Caco-2 (cell line): ENCODE results near the gene POLR1G. TPM values are rescaled to one million over a fixed set of nuclear protein-coding genes. Genes with fewer than 3 reads are reported as not detected.

Experiments used
- BruUV-seq: library from RNA; stranded (reverse); fragments of 400-500 nt; replicated peaks from 2 replicates; lab custom pipeline; 2021; lab: Mats Ljungman, UMichigan
- CTCF ChIA-PET: fragments of 300-600 bp; sonication (Branson Sonifier 250); formaldehyde crosslinking; loops from one replicate; lab custom pipeline; 2022; ENCODE audit warnings: antibody characterized with exemption; lab: Charles Lee
- POLR2A ChIA-PET: fragments of 300-600 bp; sonication (Branson Sonifier 250); formaldehyde crosslinking; loops from one replicate; lab custom pipeline; 2022; ENCODE audit warnings: antibody characterized with exemption; lab: Charles Lee
- DNase-seq, 2 experiments: peaks; one replicate each; pipeline versions ENCODE4 v3.0.0 to v3.0.0-alpha.2; 2020 to 2022
- H3K27me3 ChIP-seq: replicated peaks from 2 replicates; pipeline ENCODE4 v1.6.0; 2011; ENCODE audit warnings: low read length; ENCODE audit not compliant: control insufficient read depth, insufficient read depth
- H3K36me3 ChIP-seq: 2 replicates; pipeline ENCODE4 v1.5.1; 2011; ENCODE audit warnings: low read length; ENCODE audit not compliant: control insufficient read depth, insufficient read depth
- H3K4me1 ChIP-seq: fragments of 250-450 bp; sonication (Bioruptor Pico); 2 replicates; pipeline ENCODE4 v1.5.1; 2020; ENCODE audit warnings: mild to moderate bottlenecking
- H3K4me3 ChIP-seq: 2 replicates; pipeline ENCODE4 v1.5.1; 2011; ENCODE audit warnings: low read depth, mild to moderate bottlenecking, control low read depth, low read length
- H3K9me3 ChIP-seq: fragments of 250-450 bp; sonication (Bioruptor Pico); 2 replicates; pipeline ENCODE4 v1.5.1; 2020; ENCODE audit warnings: mild to moderate bottlenecking, moderate library complexity
- H3K27ac Mint-ChIP-seq: one replicate; pipeline ENCODE4 v1.8.0; 2022; ENCODE audit warnings: mixed read lengths; ENCODE audit not compliant: unreplicated experiment
- H3K27me3 Mint-ChIP-seq: one replicate; pipeline ENCODE4 v1.8.0; 2022; ENCODE audit warnings: mixed read lengths; ENCODE audit not compliant: insufficient read depth, unreplicated experiment
- H3K36me3 Mint-ChIP-seq: one replicate; pipeline ENCODE4 v1.8.0; 2022; ENCODE audit warnings: mild to moderate bottlenecking, mixed read lengths; ENCODE audit not compliant: insufficient read depth, unreplicated experiment
- H3K4me1 Mint-ChIP-seq: one replicate; pipeline ENCODE4 v1.8.0; 2022; ENCODE audit warnings: low read depth, mixed read lengths; ENCODE audit not compliant: unreplicated experiment
- H3K4me3 Mint-ChIP-seq: one replicate; pipeline ENCODE4 v1.8.0; 2022; ENCODE audit warnings: mild to moderate bottlenecking, moderate library complexity, mixed read lengths; ENCODE audit not compliant: unreplicated experiment
- H3K9me3 Mint-ChIP-seq: one replicate; pipeline ENCODE4 v1.8.0; 2022; ENCODE audit warnings: mixed read lengths; ENCODE audit not compliant: unreplicated experiment
- CTCF ChIP-seq, 2 experiments: fragments of 200-600 bp in 1 of 2; IDR thresholded peaks; 1 replicate in 1 of 2; 2 replicates in 1 of 2; pipeline versions ENCODE4 v1.5.1 to v1.8.0; 2011 to 2022; ENCODE audit warnings: antibody characterized with exemption in 1 of 2, control low read depth in 1 of 2, inconsistent platforms in 1 of 2, low read depth in 1 of 2, low read length in 1 of 2, mild to moderate bottlenecking in 1 of 2, moderate library complexity in 1 of 2; ENCODE audit not compliant: insufficient read depth in 1 of 2, severe bottlenecking in 1 of 2, unreplicated experiment in 1 of 2
- intact Hi-C: fragments of 100-400 bp; cut with micrococcal nuclease; formaldehyde crosslinking; loops from one replicate; pipeline ENCODE4 v1.10.0; 2022; ENCODE audit not compliant: unreplicated experiment
- microRNA-seq: library from miRNA; unstranded; fragments of <30 nt; microRNA quantifications from one replicate; pipeline ENCODE4 v1.2.0, GENCODE V29; 2022
- total RNA-seq: library from RNA; stranded (reverse); gene quantifications from 2 replicates; pipeline ENCODE4 v1.2.3, GENCODE V29; 2022

Gene POLR1G
- total RNA-seq, 1 experiment from 2014 or later: 27.7 TPM

GRCh38 chr19:45455707-45456499 lies 49.5 kb downstream of the POLR1G start:
- Histone ChIP-seq H3K4me1 (peaks cover 26% of the 10 kb centered on the region), H3K36me3 (no peaks in the 10 kb centered on the region), H3K27me3 (no peaks in the 10 kb centered on the region), H3K9me3 (no peaks in the 10 kb centered on the region), H3K4me3 (no peak overlapping the region)
- POLR2A ChIA-PET: interaction anchor here (0.6 to 2.4 kb wide), 2 partner anchors 12 to 380 kb away, joined by 3 to 38 read pairs; partner anchors contain the start of gene FOSB
- H3K4me1 Mint-ChIP-seq: peaks cover 30% of the 10 kb centered on the region
- intact Hi-C loops: loop anchor here (1.0 to 2.0 kb wide), 4 partner anchors 13 to 33 kb away; partner anchors contain the start of gene ERCC1
- no peaks in the 10 kb centered on the region for H3K9me3 Mint-ChIP-seq
- TF ChIP-seq CTCF (IDR thresholded peaks at IDR 0.05; ENCODE audit: insufficient read depth in 1 of 2, low read depth in 1 of 2, low read length in 1 of 2, severe bottlenecking in 1 of 2, unreplicated experiment in 1 of 2): no peak
- DNase-seq: peak; percentile 95
- H3K27me3 Mint-ChIP-seq: no peaks in the 10 kb centered on the region
- H3K36me3 Mint-ChIP-seq: peaks cover 17% of the 10 kb centered on the region
- CTCF ChIA-PET: interaction anchor here (1.2 to 2.3 kb wide), 4 partner anchors 11 to 29 kb away, joined by 6 to 22 read pairs (median 16); partner anchors contain the start of gene FOSB
- peak overlapping the region; percentile 96 for H3K27ac Mint-ChIP-seq
- peak overlapping the region; percentile 46 for H3K4me3 Mint-ChIP-seq
- no TSS peak for BruUV-seq

GRCh38 chr19:45456500-45456815 lies 50.0 kb downstream of the POLR1G start:
- Histone ChIP-seq H3K36me3 (no peaks in the 10 kb centered on the region), H3K27me3 (no peaks in the 10 kb centered on the region), H3K9me3 (no peaks in the 10 kb centered on the region), H3K4me3 (no peak overlapping the region), H3K4me1 (peaks cover 21% of the 10 kb centered on the region)
- Mint-ChIP-seq H3K4me1 (peaks cover 25% of the 10 kb centered on the region), H3K27ac (peak overlapping the region; percentile 96), H3K27me3 (no peaks in the 10 kb centered on the region), H3K36me3 (peaks cover 12% of the 10 kb centered on the region), H3K4me3 (no peak overlapping the region), H3K9me3 (no peaks in the 10 kb centered on the region)
- intact Hi-C loops: no loop called here
- ChIA-PET POLR2A (interaction anchor here (0.6 to 2.4 kb wide), 2 partner anchors 11 to 503 kb away, joined by 3 to 38 read pairs; partner anchors contain the start of gene FOSB), CTCF (interaction anchor here (2.1 to 2.3 kb wide), 2 partner anchors 10 to 17 kb away, joined by 21 to 22 read pairs; partner anchors contain the start of gene FOSB)
- no peak for DNase-seq
- TF ChIP-seq CTCF (IDR thresholded peaks at IDR 0.05; ENCODE audit: insufficient read depth in 1 of 2, low read depth in 1 of 2, low read length in 1 of 2, severe bottlenecking in 1 of 2, unreplicated experiment in 1 of 2): no peak
- no TSS peak for BruUV-seq

- no TSS peak for BruUV-seq
- DNase-seq: no peak
- ChIA-PET CTCF (no interaction called here), POLR2A (no interaction called here)
- H3K4me3 Mint-ChIP-seq: no peak overlapping the region
- Histone ChIP-seq H3K4me1 (peaks cover 19% of the 10 kb centered on the region), H3K36me3 (no peaks in the 10 kb centered on the region), H3K4me3 (no peak overlapping the region), H3K27me3 (no peaks in the 10 kb centered on the region), H3K9me3 (no peaks in the 10 kb centered on the region)
- peak overlapping the region; percentile 53 for H3K27ac Mint-ChIP-seq
- H3K4me1 Mint-ChIP-seq: peaks cover 20% of the 10 kb centered on the region
- intact Hi-C loops: no loop called here
- TF ChIP-seq CTCF (IDR thresholded peaks at IDR 0.05; ENCODE audit: insufficient read depth in 1 of 2, low read depth in 1 of 2, low read length in 1 of 2, severe bottlenecking in 1 of 2, unreplicated experiment in 1 of 2): no peak
- H3K9me3 Mint-ChIP-seq: no peaks in the 10 kb centered on the region
- peaks cover 9% of the 10 kb centered on the region for H3K36me3 Mint-ChIP-seq
- no peaks in the 10 kb centered on the region for H3K27me3 Mint-ChIP-seq
These were observed 51.3 kb downstream of the POLR1G start for GRCh38 chr19:45457776-45458175.

Small RNA genes within 50 kb of the gene (microRNA-seq; reads per million reads assigned to microRNA genes)
- gene MIR6088: not detected

Other genes starting within 250 kb of the POLR1G start
- 2.4 and 2.9 TPM in 2 replicates for gene NKPD1, start 245.7 kb upstream of the POLR1G start, total RNA-seq
- 50.5 and 53.2 TPM in 2 replicates for gene TRAPPC6A, start 228.4 kb upstream of the POLR1G start, total RNA-seq
- 20.1 and 20.4 TPM in 2 replicates for gene BLOC1S3, start 227.9 kb upstream of the POLR1G start, total RNA-seq
- not detected in 2 replicates for gene EXOC3L2, start 161.2 kb upstream of the POLR1G start, total RNA-seq
- gene MARK4, start 155.4 kb upstream of the POLR1G start, total RNA-seq: 30.3 and 33.4 TPM in 2 replicates
- gene CKM, start 83.8 kb upstream of the POLR1G start, total RNA-seq: not detected in 2 replicates
- gene KLC3, start 65.9 kb upstream of the POLR1G start, total RNA-seq: 7.1 and 10.2 TPM in 2 replicates
- gene ERCC2, start 36.1 kb upstream of the POLR1G start, total RNA-seq: 86.8 and 89.5 TPM in 2 replicates
- 65.8 and 68.6 TPM in 2 replicates for gene PPP1R13L, start 1.6 kb upstream of the POLR1G start, total RNA-seq
- gene ERCC1, start 17.3 kb downstream of the POLR1G start, total RNA-seq: 43.5 and 51.0 TPM in 2 replicates
- gene FOSB, start 61.4 kb downstream of the POLR1G start, total RNA-seq: 6.4 TPM in 2 replicates
- 13.8 and 18.1 TPM in 2 replicates for gene RTN2, start 90.4 kb downstream of the POLR1G start, total RNA-seq
- gene PPM1N, start 91.8 kb downstream of the POLR1G start, total RNA-seq: 1.2 and 2.8 TPM in 2 replicates
- gene VASP, start 100.8 kb downstream of the POLR1G start, total RNA-seq: 72.4 and 83.1 TPM in 2 replicates
- 16.9 and 17.7 TPM in 2 replicates for gene OPA3, start 178.2 kb downstream of the POLR1G start, total RNA-seq
- gene GPR4, start 195.6 kb downstream of the POLR1G start, total RNA-seq: not detected in 2 replicates
- 33.9 and 38.8 TPM in 2 replicates for gene EML2, start 232.8 kb downstream of the POLR1G start, total RNA-seq